IgD-negative memory B cell (primary cell): ENCODE data around the gene PHF13. TPM values are rescaled to one million over a fixed set of nuclear protein-coding genes. Genes with fewer than 3 reads are reported as not detected.
"Not testable (repeated sequence)": the region's sequence is repeated elsewhere in the genome, so short reads cannot be mapped to it uniquely, and the experiment has no call there.

Source experiments
- H3K27ac Mint-ChIP-seq, 3 donors: one replicate each; pipeline ENCODE4 v1.8.0; 2020 to 2022; ENCODE audit warnings: mild to moderate bottlenecking in 3 of 3, mixed read lengths in 3 of 3, moderate library complexity in 1 of 3
- H3K27me3 Mint-ChIP-seq: one replicate; pipeline ENCODE4 v1.8.0; 2021; ENCODE audit warnings: mixed read lengths
- H3K36me3 Mint-ChIP-seq: one replicate; pipeline ENCODE4 v1.8.0; 2020; ENCODE audit warnings: mild to moderate bottlenecking, mixed read lengths
- H3K4me1 Mint-ChIP-seq, 3 donors: one replicate each; pipeline ENCODE4 v1.8.0; 2020 to 2022; ENCODE audit warnings: mixed read lengths in 3 of 3, mild to moderate bottlenecking in 1 of 3
- H3K4me3 Mint-ChIP-seq, 4 donors: one replicate each; pipeline ENCODE4 v1.8.0; 2020 to 2022; ENCODE audit warnings: mild to moderate bottlenecking in 4 of 4, mixed read lengths in 4 of 4, moderate library complexity in 3 of 4
- H3K9me3 Mint-ChIP-seq, 3 donors: one replicate each; pipeline ENCODE4 v1.8.0; 2020 to 2021; ENCODE audit warnings: mixed read lengths in 3 of 3, mild to moderate bottlenecking in 1 of 3
- polyA plus RNA-seq: library from polyadenylated mRNA; unstranded; fragments of 300-500 nt; fragmentation: Illumina TruSeq; gene quantifications from one replicate; pipeline ENCODE4 v1.2.3, GENCODE V29; 2021

The PHF13 gene
- polyA plus RNA-seq, 1 donor from 2014 or later, result 5.3 TPM

GRCh38 chr1:6625584-6626149 lies 12.1 kb downstream of the PHF13 start:
- H3K9me3 Mint-ChIP-seq, result no peaks in the 10 kb centered on the region
- no peaks in the 10 kb centered on the region for H3K27me3 Mint-ChIP-seq
- peak overlapping the region; percentile 85 to 93 (median 93) for H3K4me3 Mint-ChIP-seq
- H3K36me3 Mint-ChIP-seq, result peaks cover 2% of the 10 kb centered on the region
- H3K4me1 Mint-ChIP-seq, result peaks cover 6 to 25% (median 11%) of the 10 kb centered on the region in 3 donors
- H3K27ac Mint-ChIP-seq, result peak overlapping the region; percentile 35 to 76 (median 57)

GRCh38 chr1:6627031-6627430 lies 13.5 kb downstream of the PHF13 start:
- H3K36me3 Mint-ChIP-seq, result peaks cover 2% of the 10 kb centered on the region
- no peaks in the 10 kb centered on the region for H3K9me3 Mint-ChIP-seq

GRCh38 chr1:6627841-6628545 lies 14.5 kb downstream of the PHF13 start:
- H3K27ac Mint-ChIP-seq, result no peak overlapping the region
- H3K4me3 Mint-ChIP-seq, result peak overlapping the region in 3 of 4 donors; percentile 57 to 93 (median 60)
- peaks cover 2% of the 10 kb centered on the region for H3K36me3 Mint-ChIP-seq
- H3K4me1 Mint-ChIP-seq, result peaks cover 6 to 25% (median 11%) of the 10 kb centered on the region in 3 donors
- no peaks in the 10 kb centered on the region for H3K9me3 Mint-ChIP-seq
- no peaks in the 10 kb centered on the region for H3K27me3 Mint-ChIP-seq

More at GRCh38 chr1:6627031-6627430, 13.5 kb downstream of the PHF13 start:
- Mint-ChIP-seq H3K4me1 (peaks cover 6 to 25% (median 11%) of the 10 kb centered on the region in 3 donors), H3K27me3 (no peaks in the 10 kb centered on the region), H3K27ac (peak overlapping the region in 1 of 3 donors; percentile 34), H3K4me3 (peak overlapping the region; percentile 25 to 93 (median 93))

GRCh38 chr1:6628971-6629479 lies 15.5 kb downstream of the PHF13 start:
- Mint-ChIP-seq H3K4me1 (peaks cover 6 to 22% (median 11%) of the 10 kb centered on the region in 3 donors), H3K36me3 (peaks cover 4% of the 10 kb centered on the region), H3K9me3 (no peaks in the 10 kb centered on the region), H3K27me3 (no peaks in the 10 kb centered on the region), H3K4me3 (peak overlapping the region in 1 of 4 donors; percentile 32), H3K27ac (no peak overlapping the region)

- Mint-ChIP-seq H3K4me3 (peak overlapping the region in 1 of 4 donors; percentile 32), H3K27me3 (no peaks in the 10 kb centered on the region), H3K36me3 (peaks cover 4% of the 10 kb centered on the region), H3K27ac (no peak overlapping the region), H3K4me1 (peaks cover 6 to 19% (median 11%) of the 10 kb centered on the region in 3 donors), H3K9me3 (no peaks in the 10 kb centered on the region)
Measured at GRCh38 chr1:6630027-6630426, 16.5 kb downstream of the PHF13 start.

- peaks cover 4% of the 10 kb centered on the region for H3K36me3 Mint-ChIP-seq
- no peaks in the 10 kb centered on the region for H3K9me3 Mint-ChIP-seq
- H3K27ac Mint-ChIP-seq, result peak overlapping the region in 1 of 3 donors; percentile 23
- no peak overlapping the region for H3K4me3 Mint-ChIP-seq
- peaks cover 6 to 16% (median 10%) of the 10 kb centered on the region in 3 donors for H3K4me1 Mint-ChIP-seq
- H3K27me3 Mint-ChIP-seq, result no peaks in the 10 kb centered on the region
Measured at GRCh38 chr1:6631058-6631457, 17.5 kb downstream of the PHF13 start.

- H3K27ac Mint-ChIP-seq, result no peak overlapping the region
- H3K9me3 Mint-ChIP-seq, result no peaks in the 10 kb centered on the region
- peaks cover 0 to 4% (median 0%) of the 10 kb centered on the region in 3 donors for H3K4me1 Mint-ChIP-seq
- H3K36me3 Mint-ChIP-seq, result peaks cover 2% of the 10 kb centered on the region
- H3K27me3 Mint-ChIP-seq, result no peaks in the 10 kb centered on the region
- H3K4me3 Mint-ChIP-seq, result no peak overlapping the region
Measured at GRCh38 chr1:6632588-6633514, 19.3 kb downstream of the PHF13 start.

GRCh38 chr1:6634371-6635052 lies 21.0 kb downstream of the PHF13 start:
- Mint-ChIP-seq H3K4me3 (no peak overlapping the region), H3K36me3 (peaks cover 2% of the 10 kb centered on the region), H3K27me3 (no peaks in the 10 kb centered on the region), H3K4me1 (peaks cover 0 to 3% (median 0%) of the 10 kb centered on the region in 3 donors), H3K27ac (no peak overlapping the region), H3K9me3 (no peaks in the 10 kb centered on the region)

GRCh38 chr1:6635161-6635909 lies 21.8 kb downstream of the PHF13 start:
- Mint-ChIP-seq H3K36me3 (peaks cover 2% of the 10 kb centered on the region), H3K27ac (no peak overlapping the region), H3K27me3 (no peaks in the 10 kb centered on the region), H3K9me3 (no peaks in the 10 kb centered on the region), H3K4me1 (peaks cover 0 to 3% (median 0%) of the 10 kb centered on the region in 3 donors), H3K4me3 (no peak overlapping the region)

GRCh38 chr1:6635910-6636760 lies 22.6 kb downstream of the PHF13 start:
- peak overlapping the region in 1 of 3 donors; percentile 81 for H3K27ac Mint-ChIP-seq
- H3K4me1 Mint-ChIP-seq, result peaks cover 0 to 3% (median 0%) of the 10 kb centered on the region in 3 donors
- no peak overlapping the region for H3K4me3 Mint-ChIP-seq
- H3K27me3 Mint-ChIP-seq, result no peaks in the 10 kb centered on the region
- no peaks in the 10 kb centered on the region for H3K9me3 Mint-ChIP-seq
- H3K36me3 Mint-ChIP-seq, result peaks cover 2% of the 10 kb centered on the region

GRCh38 chr1:6636778-6637177 lies 23.2 kb downstream of the PHF13 start:
- H3K36me3 Mint-ChIP-seq, H3K4me3 Mint-ChIP-seq, H3K4me1 Mint-ChIP-seq, H3K27ac Mint-ChIP-seq, H3K27me3 Mint-ChIP-seq, H3K9me3 Mint-ChIP-seq: not testable (repeated sequence)

- peaks cover 5% of the 10 kb centered on the region for H3K36me3 Mint-ChIP-seq
- H3K4me1 Mint-ChIP-seq, result peaks cover 0 to 3% (median 0%) of the 10 kb centered on the region in 3 donors
- H3K4me3 Mint-ChIP-seq, result no peak overlapping the region
- H3K27me3 Mint-ChIP-seq, result no peaks in the 10 kb centered on the region
- H3K9me3 Mint-ChIP-seq, result no peaks in the 10 kb centered on the region
- no peak overlapping the region for H3K27ac Mint-ChIP-seq
Measured at GRCh38 chr1:6637770-6638169, 24.2 kb downstream of the PHF13 start.

- peaks cover 0 to 3% (median 2%) of the 10 kb centered on the region in 3 donors for H3K4me1 Mint-ChIP-seq
- no peak overlapping the region for H3K27ac Mint-ChIP-seq
- H3K36me3 Mint-ChIP-seq, result peaks cover 5% of the 10 kb centered on the region
- no peaks in the 10 kb centered on the region for H3K27me3 Mint-ChIP-seq
- no peaks in the 10 kb centered on the region for H3K9me3 Mint-ChIP-seq
- no peak overlapping the region for H3K4me3 Mint-ChIP-seq
Measured at GRCh38 chr1:6638226-6638625, 24.7 kb downstream of the PHF13 start.
